Activated naive CD8-positive, alpha-beta T cell treated with anti-CD3 and anti-CD28 coated beads, Interleukin-2, amount 50 U/mL, for 24 hours (primary cell): ENCODE measurements around the gene CAV1.
"Not testable (repeated sequence)": the region's sequence is repeated elsewhere in the genome, so short reads cannot be mapped to it uniquely, and the experiment has no call there.

Source experiments
- ATAC-seq: fragments of 150-1000 bp; cut with Tn5 transposase; one replicate; pipeline ENCODE4 v1.10.0; 2021
- DNase-seq: peaks from one replicate; pipeline ENCODE4 v3.0.0; 2021
- H3K27ac Mint-ChIP-seq: one replicate; pipeline ENCODE4 v1.8.0; 2021; ENCODE audit warnings: mild to moderate bottlenecking, mixed read lengths
- H3K27me3 Mint-ChIP-seq: one replicate; pipeline ENCODE4 v1.8.0; 2021; ENCODE audit warnings: mixed read lengths
- H3K36me3 Mint-ChIP-seq: one replicate; pipeline ENCODE4 v1.8.0; 2021; ENCODE audit warnings: low read depth, mixed read lengths
- H3K4me1 Mint-ChIP-seq: one replicate; pipeline ENCODE4 v1.8.0; 2021; ENCODE audit warnings: mixed read lengths
- H3K4me3 Mint-ChIP-seq: one replicate; pipeline ENCODE4 v1.8.0; 2021; ENCODE audit warnings: mild to moderate bottlenecking, moderate library complexity, mixed read lengths
- H3K9me3 Mint-ChIP-seq: one replicate; pipeline ENCODE4 v1.8.0; 2021; ENCODE audit warnings: mixed read lengths

Gene CAV1

DNA sequence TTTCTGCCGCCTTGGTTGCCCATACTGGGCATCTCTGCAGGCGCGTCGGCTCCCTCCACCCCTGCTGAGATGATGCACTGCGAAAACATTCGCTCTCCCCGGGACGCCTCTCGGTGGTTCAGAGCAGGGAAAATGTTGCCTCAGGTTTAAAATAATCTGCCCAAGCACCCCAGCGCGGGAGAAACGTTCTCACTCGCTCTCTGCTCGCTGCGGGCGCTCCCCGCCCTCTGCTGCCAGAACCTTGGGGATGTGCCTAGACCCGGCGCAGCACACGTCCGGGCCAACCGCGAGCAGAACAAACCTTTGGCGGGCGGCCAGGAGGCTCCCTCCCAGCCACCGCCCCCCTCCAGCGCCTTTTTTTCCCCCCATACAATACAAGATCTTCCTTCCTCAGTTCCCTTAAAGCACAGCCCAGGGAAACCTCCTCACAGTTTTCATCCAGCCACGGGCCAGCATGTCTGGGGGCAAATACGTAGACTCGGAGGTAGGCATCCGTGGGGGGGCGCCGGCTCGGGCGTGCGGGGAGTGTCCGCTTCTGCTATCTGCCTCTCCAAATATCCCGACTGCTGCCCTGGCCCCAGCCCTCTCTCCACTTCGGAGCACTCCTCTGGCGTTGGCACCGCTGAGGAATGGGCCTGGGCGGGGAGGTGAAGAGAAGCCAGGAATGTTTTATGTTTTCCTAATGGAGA lies at the start of gene CAV1:
TSS of gene CAV1 (plus strand) at position 428 of the 689 bp plus-strand sequence. CDS start at position 455, 27 bp downstream.
- ATAC-seq (peak; percentile 69), DNase-seq (peak; percentile 51)
- H3K27me3 Mint-ChIP-seq = peaks cover 75% of the 10 kb centered on the region
- H3K36me3 Mint-ChIP-seq = no peaks in the 10 kb centered on the region
- H3K27ac Mint-ChIP-seq = peak within 1 kb of the TSS; percentile 56
- H3K9me3 Mint-ChIP-seq = no peaks in the 10 kb centered on the region
- H3K4me3 Mint-ChIP-seq = peak within 1 kb of the TSS; percentile 76
- peaks cover 39% of the 10 kb centered on the region for H3K4me1 Mint-ChIP-seq

DNA sequence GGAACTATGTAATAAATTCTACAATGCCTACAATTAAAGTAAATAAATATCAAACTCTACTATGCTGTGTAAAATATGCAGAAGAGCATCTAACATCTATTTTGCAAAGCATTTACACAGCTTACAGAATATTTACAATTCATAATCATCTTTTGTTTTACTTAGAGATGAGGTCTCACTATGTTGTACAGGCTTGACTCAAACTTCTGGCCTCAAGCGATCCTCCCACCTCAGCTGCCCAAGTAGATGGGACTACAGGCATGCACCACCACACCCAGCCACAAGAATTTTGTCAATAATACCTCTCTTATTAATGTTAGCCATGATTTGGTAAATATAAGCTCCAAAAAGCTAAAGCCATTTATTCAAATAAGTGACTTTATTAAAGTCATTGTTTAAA lies 47.2 kb upstream of the CAV1 start:
- H3K36me3 Mint-ChIP-seq = no peaks in the 10 kb centered on the region
- no peak overlapping the region for H3K27ac Mint-ChIP-seq
- DNase-seq (no peak), ATAC-seq (no peak)
- H3K27me3 Mint-ChIP-seq = peaks cover 23% of the 10 kb centered on the region
- no peaks in the 10 kb centered on the region for H3K4me1 Mint-ChIP-seq
- peaks cover 5% of the 10 kb centered on the region for H3K9me3 Mint-ChIP-seq
- H3K4me3 Mint-ChIP-seq = no peak overlapping the region

GRCh38 chr7:116478834-116479233 lies 46.0 kb upstream of the CAV1 start:
- DNase-seq (no peak), ATAC-seq (no peak)
- Mint-ChIP-seq H3K4me3 (no peak overlapping the region), H3K9me3 (peaks cover 5% of the 10 kb centered on the region), H3K27ac (no peak overlapping the region), H3K4me1 (no peaks in the 10 kb centered on the region), H3K27me3 (peaks cover 19% of the 10 kb centered on the region), H3K36me3 (no peaks in the 10 kb centered on the region)

- Mint-ChIP-seq H3K9me3 (no peaks in the 10 kb centered on the region), H3K36me3 (no peaks in the 10 kb centered on the region), H3K27ac (no peak overlapping the region), H3K27me3 (peaks cover 26% of the 10 kb centered on the region), H3K4me3 (no peak overlapping the region), H3K4me1 (no peaks in the 10 kb centered on the region)
- no peak for DNase-seq
- no peak for ATAC-seq
Measured at GRCh38 chr7:116483271-116483942, 41.4 kb upstream of the CAV1 start.

- not testable (repeated sequence) for H3K4me3 Mint-ChIP-seq, H3K27ac Mint-ChIP-seq, H3K4me1 Mint-ChIP-seq, H3K9me3 Mint-ChIP-seq, H3K36me3 Mint-ChIP-seq, DNase-seq, ATAC-seq
- peaks cover 31% of the 10 kb centered on the region for H3K27me3 Mint-ChIP-seq
Measured at GRCh38 chr7:116484389-116484788, 40.4 kb upstream of the CAV1 start.

GRCh38 chr7:116487907-116488521 lies 36.8 kb upstream of the CAV1 start:
- no peak overlapping the region for H3K27ac Mint-ChIP-seq
- ATAC-seq (no peak), DNase-seq (no peak)
- H3K4me3 Mint-ChIP-seq = no peak overlapping the region
- no peaks in the 10 kb centered on the region for H3K4me1 Mint-ChIP-seq
- no peaks in the 10 kb centered on the region for H3K36me3 Mint-ChIP-seq
- H3K27me3 Mint-ChIP-seq = peaks cover 47% of the 10 kb centered on the region
- no peaks in the 10 kb centered on the region for H3K9me3 Mint-ChIP-seq

DNA sequence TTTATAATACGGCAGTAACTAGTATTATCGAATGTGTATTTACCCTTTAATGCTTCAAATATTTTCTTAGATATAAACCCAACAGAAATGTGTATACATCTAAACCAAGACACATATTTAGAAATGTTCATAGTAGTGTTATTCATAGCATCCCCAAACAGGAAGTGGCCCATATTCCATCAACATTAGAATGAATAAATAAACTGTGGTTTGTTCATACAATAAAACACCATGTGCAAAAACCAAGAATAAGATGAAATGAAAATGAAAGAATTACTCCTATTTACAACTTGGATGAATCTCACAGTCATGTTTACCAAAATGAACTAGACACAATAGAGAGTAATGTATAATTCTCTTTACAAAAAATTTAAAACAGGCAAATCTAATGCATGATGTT lies 34.5 kb upstream of the CAV1 start:
- Mint-ChIP-seq H3K27me3 (peaks cover 42% of the 10 kb centered on the region), H3K27ac (no peak overlapping the region), H3K4me3 (no peak overlapping the region), H3K36me3 (no peaks in the 10 kb centered on the region), H3K9me3 (no peaks in the 10 kb centered on the region), H3K4me1 (no peaks in the 10 kb centered on the region)
- ATAC-seq = no peak
- no peak for DNase-seq

- H3K27ac Mint-ChIP-seq = peak overlapping the region; percentile 51
- H3K36me3 Mint-ChIP-seq = no peaks in the 10 kb centered on the region
- no peak overlapping the region for H3K4me3 Mint-ChIP-seq
- peaks cover 3% of the 10 kb centered on the region for H3K9me3 Mint-ChIP-seq
- H3K4me1 Mint-ChIP-seq = no peaks in the 10 kb centered on the region
- no peak for DNase-seq
- ATAC-seq = no peak
- peaks cover 41% of the 10 kb centered on the region for H3K27me3 Mint-ChIP-seq
Measured at GRCh38 chr7:116491887-116492653, 32.8 kb upstream of the CAV1 start.

GRCh38 chr7:116492654-116493109 lies 32.2 kb upstream of the CAV1 start:
- H3K4me3 Mint-ChIP-seq = no peak overlapping the region
- ATAC-seq (no peak), DNase-seq (no peak)
- H3K27ac Mint-ChIP-seq = no peak overlapping the region
- H3K36me3 Mint-ChIP-seq = no peaks in the 10 kb centered on the region
- H3K4me1 Mint-ChIP-seq = no peaks in the 10 kb centered on the region
- H3K9me3 Mint-ChIP-seq = peaks cover 6% of the 10 kb centered on the region
- peaks cover 42% of the 10 kb centered on the region for H3K27me3 Mint-ChIP-seq

DNA sequence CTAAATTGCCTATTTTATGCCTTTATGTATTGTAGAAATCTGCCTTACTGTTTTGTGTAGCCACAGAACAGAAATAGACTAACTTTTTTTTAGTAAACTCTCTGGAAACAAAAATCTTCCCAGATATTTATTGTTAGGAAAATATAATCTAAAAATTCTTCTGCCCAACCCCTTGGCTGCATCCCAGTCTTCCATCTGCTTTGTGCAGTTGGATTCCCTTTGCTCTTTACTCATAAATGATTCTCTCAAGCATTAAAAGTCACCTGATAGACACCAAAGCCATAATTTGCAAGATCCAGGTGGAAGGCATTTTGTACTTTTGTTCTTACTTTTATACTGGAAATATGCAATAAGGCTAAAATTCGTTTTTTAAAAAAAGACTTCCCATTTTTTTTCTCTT lies 31.4 kb upstream of the CAV1 start:
- DNase-seq (no peak), ATAC-seq (no peak)
- H3K27me3 Mint-ChIP-seq = peaks cover 48% of the 10 kb centered on the region
- no peaks in the 10 kb centered on the region for H3K4me1 Mint-ChIP-seq
- H3K4me3 Mint-ChIP-seq = no peak overlapping the region
- H3K27ac Mint-ChIP-seq = no peak overlapping the region
- peaks cover 6% of the 10 kb centered on the region for H3K9me3 Mint-ChIP-seq
- H3K36me3 Mint-ChIP-seq = no peaks in the 10 kb centered on the region

DNA sequence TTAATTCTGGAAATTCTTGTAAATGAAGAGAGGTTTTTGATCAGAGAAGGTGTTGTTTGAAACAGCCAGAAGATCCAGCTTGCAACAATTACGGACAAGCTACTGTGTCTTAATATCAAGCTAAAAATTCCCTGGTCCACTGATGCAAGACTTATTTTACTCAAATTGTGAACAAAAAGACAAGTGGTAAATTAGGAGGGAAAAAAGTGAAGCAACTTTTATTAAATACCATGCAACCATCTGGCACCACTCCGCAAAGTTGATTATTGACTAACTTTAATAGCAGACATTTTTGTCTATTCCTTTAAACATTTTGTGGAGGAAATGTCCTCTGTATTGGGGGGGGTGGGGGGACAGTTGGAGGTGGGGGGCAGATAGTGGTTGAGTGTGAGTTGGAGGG lies 30.4 kb upstream of the CAV1 start:
- peaks cover 52% of the 10 kb centered on the region for H3K27me3 Mint-ChIP-seq
- no peak for ATAC-seq
- no peaks in the 10 kb centered on the region for H3K36me3 Mint-ChIP-seq
- H3K4me3 Mint-ChIP-seq = no peak overlapping the region
- no peak for DNase-seq
- peaks cover 3% of the 10 kb centered on the region for H3K4me1 Mint-ChIP-seq
- H3K27ac Mint-ChIP-seq = no peak overlapping the region
- H3K9me3 Mint-ChIP-seq = peaks cover 6% of the 10 kb centered on the region

DNA sequence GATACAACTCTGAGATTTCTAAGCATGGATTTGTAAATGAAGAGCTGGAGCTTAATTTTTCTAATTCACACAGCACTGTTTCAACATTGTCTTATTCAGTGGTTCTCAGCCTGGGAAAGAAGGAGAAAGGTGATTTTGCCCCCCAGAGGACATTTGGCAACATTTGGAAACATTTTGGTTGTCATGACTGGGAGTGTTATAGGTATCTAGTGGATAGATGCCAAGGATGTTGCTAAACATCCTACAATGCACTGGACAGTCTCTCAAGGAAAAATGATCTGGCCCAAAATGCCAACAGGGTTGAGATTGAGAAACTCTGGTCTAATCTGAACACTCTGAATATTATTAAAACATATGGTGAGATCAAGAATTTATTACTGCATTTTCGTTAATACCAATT lies 29.1 kb upstream of the CAV1 start:
- peaks cover 6% of the 10 kb centered on the region for H3K9me3 Mint-ChIP-seq

DNA sequence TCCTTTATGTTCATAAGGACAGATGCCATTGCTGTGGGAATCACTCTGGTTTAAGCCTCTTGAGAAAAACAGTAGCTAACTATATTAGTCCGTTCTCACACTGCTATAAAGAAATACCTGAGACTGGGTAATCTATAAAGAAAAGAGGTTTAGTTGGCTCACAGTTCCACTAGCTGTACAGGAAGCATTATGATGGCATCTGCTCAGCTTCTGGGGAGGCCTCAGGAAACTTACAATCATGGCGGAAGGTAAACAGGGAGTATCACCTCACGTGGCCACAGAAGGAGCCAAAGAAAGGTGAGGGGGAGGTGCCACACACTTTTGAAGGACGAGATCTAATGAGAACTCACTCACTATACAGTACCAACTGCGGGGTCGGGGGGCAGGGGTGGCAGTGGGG lies 28.2 kb upstream of the CAV1 start:
- Mint-ChIP-seq H3K4me1 (peaks cover 16% of the 10 kb centered on the region), H3K27ac (no peak overlapping the region)

More for the DNA sequence above, 29.1 kb upstream of the CAV1 start:
- Mint-ChIP-seq H3K4me3 (no peak overlapping the region), H3K36me3 (no peaks in the 10 kb centered on the region), H3K27me3 (peaks cover 51% of the 10 kb centered on the region), H3K27ac (no peak overlapping the region), H3K4me1 (peaks cover 11% of the 10 kb centered on the region)
- ATAC-seq = no peak
- no peak for DNase-seq

DNA sequence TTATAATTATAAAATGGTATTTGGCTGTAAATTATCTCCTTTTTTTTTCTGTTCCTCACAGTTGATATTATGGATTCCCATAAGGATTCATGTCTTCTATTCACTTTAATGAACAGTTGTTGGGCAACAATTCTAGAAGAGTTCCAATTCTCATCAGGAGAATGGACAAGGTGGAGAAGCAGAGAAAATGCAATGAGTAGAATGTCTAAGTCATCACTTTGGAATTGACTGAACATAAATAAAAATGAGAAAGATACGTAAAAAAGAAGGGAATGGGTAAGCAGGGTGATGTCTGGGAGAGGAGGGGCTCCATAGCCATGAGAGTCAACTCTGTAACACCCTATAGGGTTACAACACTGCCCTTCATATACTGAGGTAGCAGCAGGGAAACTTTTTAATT lies 27.1 kb upstream of the CAV1 start:
- no peak for ATAC-seq
- Mint-ChIP-seq H3K36me3 (no peaks in the 10 kb centered on the region), H3K27me3 (peaks cover 50% of the 10 kb centered on the region), H3K4me1 (peaks cover 16% of the 10 kb centered on the region), H3K27ac (no peak overlapping the region), H3K9me3 (peaks cover 6% of the 10 kb centered on the region), H3K4me3 (no peak overlapping the region)
- no peak for DNase-seq

More for the DNA sequence above, 28.2 kb upstream of the CAV1 start:
- DNase-seq = no peak
- Mint-ChIP-seq H3K9me3 (peaks cover 6% of the 10 kb centered on the region), H3K36me3 (no peaks in the 10 kb centered on the region), H3K4me3 (no peak overlapping the region), H3K27me3 (peaks cover 51% of the 10 kb centered on the region)
- ATAC-seq = no peak
